ENCODE results near the gene APOBEC3C.
"Not testable (repeated sequence)": the region's sequence is repeated elsewhere in the genome, so short reads cannot be mapped to it uniquely, and the experiment has no call there.

The APOBEC3C gene

DNA sequence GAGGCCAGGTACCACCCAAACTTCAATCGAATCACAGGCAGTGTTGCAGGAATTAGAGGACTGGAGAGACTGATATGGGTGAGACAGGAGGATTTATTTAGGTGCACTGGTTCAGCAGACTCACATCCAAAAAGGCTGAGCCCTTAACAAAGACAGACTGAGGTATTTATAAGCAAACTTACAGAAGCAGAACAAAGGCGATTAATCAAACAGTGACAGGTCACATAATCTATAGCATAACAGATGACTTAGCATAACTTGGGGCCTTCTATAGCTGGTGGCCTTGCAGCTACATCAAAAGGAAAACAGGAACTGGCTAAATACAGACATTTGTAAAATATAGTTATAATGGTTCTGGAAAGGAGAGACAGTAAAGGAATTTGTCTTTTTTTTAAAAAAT lies 29.8 kb upstream of the APOBEC3C start:
- DNase-seq = no peak

DNA sequence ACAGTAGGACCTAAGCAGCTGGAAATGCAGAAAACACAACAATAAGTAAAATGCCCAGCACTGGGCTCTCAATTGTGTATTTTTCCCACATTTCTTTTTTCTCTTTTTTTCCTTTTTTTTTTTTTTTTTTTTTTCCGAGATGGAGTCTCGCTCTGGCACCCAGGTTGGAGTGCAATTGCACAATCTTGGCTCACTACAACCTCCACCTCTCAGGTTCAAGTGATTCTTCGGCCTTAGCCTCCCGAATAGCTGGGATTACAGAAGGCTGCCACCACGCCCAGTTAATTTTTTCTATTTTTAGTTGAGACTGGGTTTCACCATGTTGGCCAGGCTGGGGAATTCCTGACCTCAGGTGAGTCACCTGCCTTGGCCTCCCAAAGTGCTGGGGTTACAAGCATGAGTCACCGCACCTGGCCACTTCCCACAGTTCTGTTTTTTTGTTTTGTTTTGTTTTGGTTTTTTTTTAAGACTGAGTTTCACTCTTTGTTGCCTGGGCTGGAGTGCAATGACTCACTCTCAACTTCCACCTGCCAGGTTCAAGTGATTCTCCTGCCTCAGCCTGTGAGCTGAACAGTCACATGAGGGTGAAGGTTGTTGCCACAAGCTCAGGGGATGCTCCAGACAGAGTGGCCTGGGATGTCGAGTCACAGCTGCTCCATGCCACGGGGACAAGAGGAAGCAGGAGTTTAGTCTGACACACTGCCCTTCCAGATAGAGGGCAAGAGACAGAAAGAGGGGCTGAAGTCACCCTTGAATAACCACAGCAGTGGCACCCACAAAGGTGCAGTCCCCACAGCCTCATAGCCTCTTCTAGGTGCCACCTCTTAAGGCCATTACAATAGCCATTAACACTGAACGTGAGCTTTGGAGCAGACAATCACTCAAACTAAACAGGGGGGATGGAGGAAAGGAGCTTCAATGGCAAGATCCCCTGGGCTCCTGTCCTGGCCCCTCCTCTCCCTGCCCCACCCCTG lies 29.0 kb upstream of the APOBEC3C start:
- DNase-seq = peak; percentile 95

- DNase-seq = no peak
Measured at GRCh38 chr22:38986629-38987028, 27.4 kb upstream of the APOBEC3C start.

DNA sequence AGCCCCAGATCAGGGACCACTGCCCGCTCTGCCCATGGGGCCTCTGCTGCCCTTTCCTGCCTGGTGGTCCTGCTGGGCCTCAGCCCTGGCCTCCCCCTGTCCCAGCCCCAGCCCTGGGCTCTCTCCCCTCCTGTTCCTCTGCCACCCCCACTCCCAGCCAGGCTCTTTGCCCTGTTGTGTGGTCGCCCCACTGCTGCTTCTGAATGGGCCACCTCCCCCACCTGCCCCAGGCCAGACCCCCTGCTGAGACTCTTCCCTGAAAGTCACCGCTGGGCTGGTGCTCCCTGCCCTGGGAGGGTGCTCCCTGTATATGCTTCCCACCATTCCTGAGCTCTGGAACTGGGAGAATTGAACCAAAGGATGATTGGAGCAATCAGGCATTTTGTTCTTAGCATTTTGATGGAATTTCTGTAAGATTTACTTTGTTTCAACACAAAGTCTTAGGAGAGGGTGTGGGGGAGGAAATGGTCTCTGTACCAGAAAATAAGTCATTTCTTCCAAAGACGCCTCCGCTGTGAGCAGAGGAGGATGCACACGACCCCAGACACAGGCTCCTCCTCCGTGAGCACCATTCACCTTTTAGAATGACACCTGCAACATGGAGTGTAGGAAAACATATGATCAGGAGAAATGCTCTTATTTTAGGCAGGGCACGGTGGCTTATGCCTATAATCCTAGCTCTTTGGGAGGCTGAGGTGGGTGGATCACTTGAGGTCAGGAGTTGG lies 26.7 kb upstream of the APOBEC3C start:
- no peak for DNase-seq

DNA sequence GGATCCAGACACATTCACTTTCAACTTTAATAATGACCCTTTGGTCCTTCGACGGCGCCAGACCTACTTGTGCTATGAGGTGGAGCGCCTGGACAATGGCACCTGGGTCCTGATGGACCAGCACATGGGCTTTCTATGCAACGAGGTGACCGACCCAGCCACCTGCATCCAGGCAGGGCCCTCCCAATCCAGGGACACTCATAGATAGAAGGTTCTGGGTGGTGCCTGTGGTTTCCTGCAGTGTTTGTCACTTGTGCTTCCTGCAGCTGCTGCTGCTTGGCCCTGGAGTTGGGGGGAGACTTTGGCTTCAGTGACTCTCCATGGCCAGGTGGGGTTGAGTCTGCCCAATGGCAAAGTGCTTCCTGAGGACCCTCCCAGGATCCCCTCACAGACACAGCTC lies 24.6 kb upstream of the APOBEC3C start:
- DNase-seq = no peak

DNA sequence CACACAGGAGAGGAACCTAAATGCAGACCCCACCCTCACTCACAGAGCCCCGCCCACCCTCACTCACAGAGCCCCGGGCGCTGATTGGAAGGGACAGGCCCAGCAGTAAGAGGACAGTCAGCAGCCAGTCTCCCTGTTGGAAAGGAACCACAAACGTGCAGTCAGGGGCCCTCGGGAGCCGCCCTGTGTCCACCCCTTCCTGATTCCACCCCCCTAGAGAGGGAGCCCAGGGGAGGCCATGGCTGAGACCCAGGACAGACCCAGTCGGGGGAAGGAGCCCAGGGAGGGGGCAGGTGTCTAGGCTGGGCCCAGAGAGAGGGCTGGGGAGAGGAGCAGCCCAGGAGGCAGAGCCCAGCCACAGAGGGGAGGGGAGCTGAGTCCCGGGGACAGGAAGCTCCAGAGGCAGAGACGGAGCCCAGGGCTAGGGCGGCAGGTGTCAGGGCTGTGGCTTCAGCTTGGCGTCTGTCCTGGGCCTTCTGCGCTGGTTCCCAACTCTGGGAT lies 21.1 kb upstream of the APOBEC3C start:
- peak; percentile 64 for DNase-seq

- DNase-seq = no peak
Measured at GRCh38 chr22:38996105-38996504, 18.0 kb upstream of the APOBEC3C start.

GRCh38 chr22:38997518-38997917 lies 16.5 kb upstream of the APOBEC3C start:
- no peak for DNase-seq

- DNase-seq = peak; percentile 68
Measured at GRCh38 chr22:39003165-39003638, 10.9 kb upstream of the APOBEC3C start.

DNA sequence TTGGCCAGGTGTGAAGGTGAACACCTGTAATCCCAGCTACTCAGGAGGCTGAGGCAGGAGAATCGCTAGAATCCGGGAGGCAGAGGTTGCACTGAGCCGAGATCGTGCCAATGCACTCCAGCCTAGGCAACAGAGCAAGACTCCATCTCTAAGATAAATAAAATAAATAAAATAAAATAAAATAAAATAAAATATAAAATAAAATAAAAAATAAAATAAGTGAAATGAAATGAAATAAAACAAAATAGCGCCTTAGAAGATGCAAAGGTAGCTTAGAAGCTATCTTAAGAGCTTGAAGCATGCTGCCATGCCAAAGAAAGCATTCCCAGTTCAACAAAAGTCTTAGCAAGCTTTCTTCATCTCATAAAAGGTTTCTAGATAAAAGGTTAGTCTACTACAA lies 6.9 kb upstream of the APOBEC3C start:
- no peak for DNase-seq

DNA sequence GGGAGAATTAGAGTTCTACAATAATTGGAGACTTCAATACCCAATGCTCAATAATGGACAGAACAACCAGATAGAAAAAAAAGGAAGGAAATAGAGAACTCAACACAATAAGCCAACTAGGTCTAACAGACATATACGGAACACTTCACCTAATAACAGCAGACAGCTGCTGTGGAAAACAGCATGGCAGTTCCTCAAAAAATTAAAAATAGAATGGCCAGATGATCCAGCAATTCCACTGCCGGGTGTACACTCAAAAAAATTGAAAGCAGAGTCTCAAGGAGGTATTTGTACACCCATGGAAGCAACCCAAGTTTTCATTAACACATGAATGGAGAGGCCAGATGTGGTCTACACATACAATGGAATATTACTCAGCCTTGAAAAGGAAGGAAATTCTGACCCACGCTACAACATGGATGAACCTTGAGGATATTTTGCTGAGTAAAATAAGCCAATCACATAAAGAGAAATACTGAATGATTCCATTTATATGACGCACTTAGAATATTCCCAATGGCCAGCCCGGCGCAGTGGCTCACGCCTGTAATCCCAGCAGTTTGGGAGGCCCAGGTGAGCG lies 5.7 kb upstream of the APOBEC3C start:
- DNase-seq = not testable (repeated sequence)

DNA sequence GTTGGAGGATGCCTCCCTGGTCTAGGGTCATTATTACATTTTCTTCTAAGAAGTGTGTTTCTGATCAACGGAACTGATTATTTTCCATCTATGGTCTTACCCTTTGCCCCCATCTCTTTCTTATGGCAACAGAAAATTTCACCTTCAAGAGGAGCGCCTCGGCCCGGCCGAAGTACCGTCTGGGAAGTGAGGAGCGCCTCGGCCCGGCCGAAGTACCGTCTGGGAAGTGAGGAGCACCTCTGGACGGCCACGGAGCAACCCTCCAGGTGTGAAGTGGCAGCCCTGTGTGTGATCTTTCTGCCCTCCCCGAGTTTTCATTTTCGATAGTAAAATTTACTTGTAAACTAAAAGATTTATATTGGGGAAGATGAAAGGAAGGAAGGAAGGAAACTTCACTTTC lies 3.1 kb upstream of the APOBEC3C start:
- no peak for DNase-seq

DNA sequence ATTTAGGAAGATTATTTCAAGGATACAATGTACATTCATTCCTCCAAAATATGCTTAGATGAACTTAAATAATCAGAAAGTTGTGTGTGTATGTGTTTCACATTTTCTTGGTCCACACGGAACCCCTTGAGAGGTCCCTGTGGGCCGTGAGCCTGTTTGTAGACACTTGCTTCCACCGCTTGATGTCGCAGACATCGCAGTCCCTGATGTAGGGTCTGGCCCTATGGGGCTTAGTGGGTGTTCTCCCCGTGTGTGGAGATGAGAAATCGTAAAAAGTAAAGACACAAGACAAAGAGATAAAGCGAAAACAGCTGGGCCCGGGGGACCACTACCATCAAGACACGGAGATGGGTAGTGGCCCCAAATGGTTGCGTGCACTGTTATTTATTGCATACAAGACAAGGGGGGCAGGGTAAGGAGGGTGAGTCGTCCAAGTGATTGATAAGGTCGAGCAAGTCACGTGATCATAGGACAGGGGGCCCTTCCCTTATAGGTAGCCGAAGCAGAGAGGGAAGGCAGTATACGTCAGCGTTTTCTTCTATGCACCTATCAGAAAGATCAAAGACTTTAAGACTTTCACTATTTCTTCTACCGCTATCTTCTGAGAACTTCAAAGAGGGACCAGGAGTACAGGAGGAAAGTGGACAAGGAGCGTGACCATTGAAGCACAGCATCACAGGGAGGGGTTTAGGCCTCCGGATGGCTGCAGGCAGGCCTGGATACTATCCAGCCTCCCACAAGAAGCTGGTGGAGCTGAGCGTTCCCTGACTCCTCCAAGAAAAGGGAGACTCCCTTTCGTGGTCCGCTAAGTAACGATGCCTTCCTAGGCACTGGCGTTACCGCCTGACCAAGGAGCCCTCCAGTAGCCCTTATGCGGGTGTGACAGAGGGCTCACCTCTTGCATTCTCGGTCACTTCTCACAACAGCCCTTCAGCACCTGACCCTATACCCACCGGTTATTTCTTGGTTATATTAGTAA lies 1.2 kb upstream of the APOBEC3C start:
- no peak for DNase-seq

- DNase-seq = not testable (repeated sequence)
Measured at GRCh38 chr22:39013561-39013941, 506 bp upstream of the APOBEC3C start.

- DNase-seq = not testable (repeated sequence)
Measured at GRCh38 chr22:39014723-39015121, 665 bp downstream of the APOBEC3C start.

GRCh38 chr22:39016592-39016991 lies 2.5 kb downstream of the APOBEC3C start:
- DNase-seq = no peak

GRCh38 chr22:39017596-39018365 lies 3.7 kb downstream of the APOBEC3C start:
- no peak for DNase-seq

DNA sequence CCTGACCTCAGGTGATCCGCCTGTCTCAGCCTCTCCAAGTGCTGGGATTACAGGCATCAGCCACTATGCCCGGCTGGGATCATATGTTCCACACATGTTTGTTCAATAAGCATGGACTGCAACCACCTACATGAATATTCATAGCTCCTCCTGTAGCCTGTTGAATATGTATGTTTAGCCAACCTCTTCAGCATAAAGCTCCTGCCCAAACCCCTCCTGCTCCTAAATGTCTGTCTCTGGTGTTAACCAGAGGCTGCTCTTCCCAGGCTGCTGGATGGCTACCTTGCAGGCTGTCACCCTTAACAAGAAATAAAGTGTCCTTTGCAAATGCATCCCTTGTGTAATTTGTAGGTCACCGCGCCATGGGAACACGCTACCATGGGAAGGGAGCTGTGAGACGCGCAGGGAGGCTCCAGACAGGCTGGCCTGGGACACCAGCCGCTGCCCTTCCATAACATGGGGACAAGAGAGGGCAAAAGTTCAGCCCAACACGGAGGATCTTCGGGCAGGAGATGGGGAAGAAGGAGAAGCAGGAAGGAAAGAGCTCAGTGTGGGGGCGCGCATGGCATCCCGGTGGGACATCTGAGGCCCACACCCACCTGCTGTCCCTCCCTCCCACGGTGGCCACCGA lies 6.1 kb downstream of the APOBEC3C start:
- peak; percentile 22 for DNase-seq

GRCh38 chr22:39021552-39022250 lies 7.6 kb downstream of the APOBEC3C start:
- no peak for DNase-seq

Data from DMS153 (cell line).